Iris pigment epithelial cell (primary cell): ENCODE data around the gene SLC41A2.
"Not testable (repeated sequence)": the region's sequence is repeated elsewhere in the genome, so short reads cannot be mapped to it uniquely, and the experiment has no call there.

Experiments
- DNase-seq: peaks from one replicate; pipeline ENCODE4 v3.0.0-alpha.2; 2011; ENCODE audit warnings: low read depth

SLC41A2 gene, protein sequence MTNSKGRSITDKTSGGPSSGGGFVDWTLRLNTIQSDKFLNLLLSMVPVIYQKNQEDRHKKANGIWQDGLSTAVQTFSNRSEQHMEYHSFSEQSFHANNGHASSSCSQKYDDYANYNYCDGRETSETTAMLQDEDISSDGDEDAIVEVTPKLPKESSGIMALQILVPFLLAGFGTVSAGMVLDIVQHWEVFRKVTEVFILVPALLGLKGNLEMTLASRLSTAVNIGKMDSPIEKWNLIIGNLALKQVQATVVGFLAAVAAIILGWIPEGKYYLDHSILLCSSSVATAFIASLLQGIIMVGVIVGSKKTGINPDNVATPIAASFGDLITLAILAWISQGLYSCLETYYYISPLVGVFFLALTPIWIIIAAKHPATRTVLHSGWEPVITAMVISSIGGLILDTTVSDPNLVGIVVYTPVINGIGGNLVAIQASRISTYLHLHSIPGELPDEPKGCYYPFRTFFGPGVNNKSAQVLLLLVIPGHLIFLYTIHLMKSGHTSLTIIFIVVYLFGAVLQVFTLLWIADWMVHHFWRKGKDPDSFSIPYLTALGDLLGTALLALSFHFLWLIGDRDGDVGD

DNA sequence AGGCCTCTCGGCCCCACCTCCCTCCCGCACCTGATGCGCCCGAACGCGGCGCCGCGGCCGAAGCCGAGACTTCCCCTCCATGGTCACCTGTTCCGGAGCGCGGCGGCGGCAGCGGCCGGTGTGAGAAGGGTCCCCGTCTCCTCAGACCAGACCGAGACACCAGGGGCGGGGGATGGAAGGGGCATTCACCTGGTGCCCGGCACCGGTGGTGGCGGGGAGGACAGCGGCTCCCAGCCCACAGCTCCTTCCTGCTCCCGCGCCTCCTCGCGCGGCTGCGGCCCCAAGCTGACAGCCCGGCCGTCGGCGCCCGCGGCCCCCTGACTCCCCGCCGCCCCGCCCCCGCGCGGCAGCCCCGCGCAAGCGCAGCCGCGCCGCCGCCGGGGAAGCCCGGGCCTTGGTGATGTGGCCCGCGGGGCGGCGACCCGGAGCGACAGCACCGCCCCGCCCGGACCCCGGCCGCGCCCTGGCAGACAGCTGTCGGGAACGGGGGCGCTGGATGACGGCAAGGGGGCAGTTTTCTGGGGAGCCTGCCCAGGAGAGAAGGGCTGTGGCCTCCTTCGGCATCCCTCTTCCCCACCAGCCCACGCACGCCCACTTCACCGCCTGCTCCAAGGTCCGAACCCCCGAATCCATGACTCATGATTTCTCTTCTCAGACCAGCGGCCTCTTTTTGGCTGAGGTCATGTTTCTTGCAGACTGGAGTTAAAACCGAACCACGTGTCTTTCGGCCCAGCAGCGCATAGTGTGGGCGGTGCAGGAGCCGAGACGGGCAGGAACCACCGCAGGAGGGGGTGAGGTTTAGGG lies at the start of gene SLC41A2:
TSS of gene SLC41A2 (minus strand) at position 290 of the 804 bp plus-strand sequence. CDS start 29,763 bp downstream, outside the sequence.
- DNase-seq: peak; percentile 97

DNA sequence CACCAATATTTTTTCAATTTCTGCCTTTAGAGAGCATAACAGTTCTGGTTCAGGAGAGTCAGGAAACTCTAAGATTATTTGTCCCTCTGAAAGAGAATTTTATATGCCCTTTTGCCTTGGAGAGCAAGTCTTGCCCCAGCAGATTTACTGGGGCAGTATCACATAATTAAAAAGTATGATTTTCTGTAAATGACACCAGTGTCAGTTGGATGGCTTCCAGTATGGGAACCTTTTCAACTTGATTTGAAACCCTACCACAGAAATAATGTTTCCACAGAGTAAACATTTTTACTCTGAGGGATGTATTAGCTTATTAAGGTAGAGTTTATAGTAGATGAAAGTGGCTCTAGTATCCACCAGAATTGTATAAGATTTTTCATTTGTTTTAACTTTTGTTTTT lies 43.4 kb upstream of the SLC41A2 start:
- DNase-seq: no peak

DNA sequence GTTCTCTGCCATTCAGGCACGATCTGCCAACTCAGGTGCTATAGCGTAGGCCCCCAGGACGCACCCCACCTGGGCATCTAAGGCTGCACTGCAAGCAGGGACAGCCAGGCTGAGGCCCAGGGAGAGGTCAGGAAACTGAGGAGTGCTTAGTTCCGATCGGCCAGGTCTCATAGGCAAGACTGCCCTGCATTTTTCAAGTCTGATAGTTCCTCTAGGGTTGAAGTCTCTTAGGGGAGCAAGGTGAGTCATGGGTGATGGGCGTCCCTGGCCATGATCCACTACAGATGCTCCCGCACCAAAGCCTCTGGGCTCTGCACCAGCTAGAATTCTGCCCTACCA lies 41.2 kb upstream of the SLC41A2 start:
- no peak for DNase-seq

- no peak for DNase-seq
Measured at GRCh38 chr12:104998423-104999346, 40.6 kb upstream of the SLC41A2 start.

- DNase-seq: no peak
Measured at GRCh38 chr12:104997541-104997940, 39.5 kb upstream of the SLC41A2 start.

DNA sequence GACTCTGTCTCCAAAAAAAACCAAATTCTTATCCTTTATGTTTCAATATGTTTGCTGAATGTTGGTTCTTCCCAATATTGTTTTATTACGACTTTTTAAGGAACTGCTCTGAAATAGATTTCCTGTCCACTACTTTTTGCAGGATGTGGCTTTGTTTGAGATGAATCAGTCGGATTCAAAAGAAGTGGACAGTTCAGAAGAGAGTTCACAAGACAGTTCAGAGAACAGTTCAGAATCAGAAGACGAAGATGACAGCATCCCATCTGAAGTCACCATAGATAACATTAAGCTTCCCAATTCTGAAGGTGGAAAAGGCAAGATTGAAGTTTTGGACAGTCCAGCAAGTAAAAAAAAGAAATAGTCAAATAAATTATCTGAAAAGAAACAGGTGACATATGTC lies 36.2 kb upstream of the SLC41A2 start:
- no peak for DNase-seq

GRCh38 chr12:104991565-104992128 lies 33.6 kb upstream of the SLC41A2 start:
- no peak for DNase-seq

- DNase-seq: no peak
Measured at GRCh38 chr12:104990950-104991349, 32.9 kb upstream of the SLC41A2 start.

GRCh38 chr12:104986022-104986941 lies 28.2 kb upstream of the SLC41A2 start, which contains the start of gene NOPCHAP1:
NOPCHAP1 (plus strand) TSS chr12:104986316; CDS start chr12:104986353, 37 bp downstream.
- peak; percentile 82 for DNase-seq

DNA sequence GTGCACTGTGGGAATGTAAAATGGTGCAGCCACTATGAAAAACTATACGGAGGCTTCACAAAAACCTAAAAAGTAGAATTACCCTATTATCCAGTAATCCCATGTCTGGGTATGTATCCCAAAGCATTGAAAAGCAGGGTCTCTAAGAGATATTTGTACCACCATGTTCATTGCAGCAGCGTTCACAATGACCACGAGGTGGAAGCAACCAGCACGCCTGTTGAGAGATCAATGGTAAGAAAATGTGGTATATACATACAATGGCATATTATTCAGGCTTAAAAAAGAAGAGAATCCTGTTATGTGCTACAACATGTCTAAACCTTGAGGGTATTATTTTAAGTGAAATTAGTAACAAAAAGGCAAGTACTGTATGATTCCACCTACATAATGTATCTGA lies 27.1 kb upstream of the SLC41A2 start:
- DNase-seq: no peak

- DNase-seq: not testable (repeated sequence)
Measured at GRCh38 chr12:104977688-104978087, 19.6 kb upstream of the SLC41A2 start.

DNA sequence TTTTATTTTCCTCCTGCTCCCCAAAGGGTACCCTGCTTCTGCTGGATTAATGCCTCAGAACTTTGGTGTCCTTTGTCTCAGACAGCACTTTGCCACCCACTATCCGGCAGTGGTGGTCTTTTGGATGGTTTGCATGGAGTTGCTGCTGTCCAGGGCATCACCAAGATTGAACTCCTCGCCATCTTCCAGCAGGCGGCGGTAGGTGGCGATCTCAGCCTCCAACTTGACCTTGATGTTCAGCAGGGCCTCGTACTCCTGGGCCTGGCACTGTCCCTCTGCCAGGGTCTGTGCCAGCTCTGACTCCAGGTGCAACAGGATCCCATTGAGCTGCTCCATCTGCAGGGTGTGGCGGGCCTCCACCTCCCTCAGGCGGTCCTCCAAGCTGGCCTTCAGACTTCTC lies 18.6 kb upstream of the SLC41A2 start:
- DNase-seq: no peak

GRCh38 chr12:104975587-104976343 lies 17.7 kb upstream of the SLC41A2 start:
- peak; percentile 47 for DNase-seq

- DNase-seq: no peak
Measured at GRCh38 chr12:104974626-104975290, 16.7 kb upstream of the SLC41A2 start.

DNA sequence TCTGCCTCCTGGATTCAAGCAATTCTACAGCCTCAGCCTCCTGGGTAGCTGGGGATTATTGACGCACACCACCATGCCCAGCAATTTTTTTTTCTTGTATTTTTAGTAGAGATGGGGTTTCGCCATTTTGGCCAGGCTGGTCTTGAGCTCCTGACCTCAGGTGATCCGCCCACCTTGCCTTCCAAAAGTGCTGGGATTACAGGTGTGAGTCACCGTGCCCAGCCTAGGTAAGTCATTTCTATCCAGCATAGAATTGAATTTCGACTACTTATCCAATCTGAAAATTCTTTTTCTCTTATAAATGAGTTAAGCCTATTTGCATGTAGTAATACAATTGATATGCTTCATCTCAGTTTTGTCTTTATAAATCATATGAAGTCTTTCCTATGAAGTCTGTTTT lies 15.2 kb upstream of the SLC41A2 start:
- DNase-seq: no peak

- peak; percentile 21 for DNase-seq
Measured at GRCh38 chr12:104971306-104971705, 13.2 kb upstream of the SLC41A2 start.

DNA sequence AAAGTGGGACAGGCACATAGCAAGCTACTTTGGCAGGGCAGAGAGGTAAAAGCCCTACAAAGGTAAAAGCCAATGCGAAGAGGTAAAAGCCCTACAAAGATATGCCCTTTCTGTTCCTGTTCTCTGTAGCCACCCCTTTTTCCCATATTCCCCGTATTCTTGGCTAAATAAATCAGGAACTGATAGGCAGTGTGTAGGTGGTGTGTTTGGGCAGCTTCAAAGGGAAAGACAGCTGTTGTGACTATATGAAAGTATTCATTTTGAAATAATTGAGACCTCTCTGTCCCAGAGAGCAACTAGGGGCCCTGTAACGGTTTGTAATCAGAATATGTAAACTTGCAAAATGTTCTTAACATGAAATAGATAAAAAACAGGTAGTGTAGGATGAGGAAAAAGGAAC lies 11.3 kb upstream of the SLC41A2 start:
- DNase-seq: no peak

- no peak for DNase-seq
Measured at GRCh38 chr12:104966677-104967076, 8.6 kb upstream of the SLC41A2 start.

DNA sequence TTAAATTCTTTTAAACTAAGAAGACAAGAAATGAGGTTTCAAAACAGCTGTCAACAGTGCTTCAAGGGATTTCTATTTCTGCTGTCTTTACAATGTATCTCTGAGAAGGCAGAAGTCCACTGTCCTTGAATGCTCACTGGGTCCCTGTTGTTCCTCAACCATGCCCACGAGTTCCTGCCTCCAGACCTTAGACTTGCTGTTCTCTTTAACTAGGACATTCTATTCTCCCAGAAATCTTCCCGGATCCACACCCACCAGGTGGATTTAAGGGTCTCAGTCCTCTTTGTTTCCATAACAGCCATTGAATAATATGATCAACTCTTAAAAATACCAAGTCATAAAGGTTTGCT lies 6.7 kb upstream of the SLC41A2 start:
- DNase-seq: no peak
